H9 (cell line): ENCODE measurements around the gene TH. TPM values are rescaled to one million over a fixed set of nuclear protein-coding genes. Genes with fewer than 3 reads are reported as not detected.

Experiments used
- DNase-seq: peaks from one replicate; pipeline ENCODE4 v3.0.0-alpha.2; 2017
- H2AFZ ChIP-seq: one replicate; pipeline ENCODE4 v1.6.1; 2013; ENCODE audit warnings: mild to moderate bottlenecking, low read length, control low read depth, moderate library complexity
- H2AK5ac ChIP-seq: 2 replicates; pipeline ENCODE4 v1.6.1; 2013; ENCODE audit warnings: low read length, control low read depth, mixed read lengths; ENCODE audit not compliant: insufficient read length
- H2BK120ac ChIP-seq: one replicate; pipeline ENCODE4 v1.6.1; 2013; ENCODE audit warnings: low read depth, mild to moderate bottlenecking, low read length, control low read depth, inconsistent platforms; ENCODE audit not compliant: poor library complexity, severe bottlenecking
- H2BK12ac ChIP-seq: 2 replicates; pipeline ENCODE4 v1.6.1; 2013; ENCODE audit warnings: low read length, control low read depth, mixed read lengths, low read depth; ENCODE audit not compliant: insufficient read length
- H2BK15ac ChIP-seq: 2 replicates; pipeline ENCODE4 v1.6.1; 2013; ENCODE audit warnings: low read depth, low read length, control low read depth
- H2BK20ac ChIP-seq: one replicate; pipeline ENCODE4 v1.6.1; 2013; ENCODE audit warnings: low read depth, mild to moderate bottlenecking, low read length, control low read depth, inconsistent platforms; ENCODE audit not compliant: poor library complexity, severe bottlenecking
- H2BK5ac ChIP-seq: 2 replicates; pipeline ENCODE4 v1.6.1; 2013; ENCODE audit warnings: low read length, control low read depth, mixed read lengths; ENCODE audit not compliant: insufficient read length
- H3K14ac ChIP-seq: 2 replicates; pipeline ENCODE4 v1.6.1; 2013; ENCODE audit warnings: low read length, control low read depth; ENCODE audit not compliant: insufficient read depth
- H3K18ac ChIP-seq: 2 replicates; pipeline ENCODE4 v1.6.1; 2013; ENCODE audit warnings: low read depth, mild to moderate bottlenecking, mixed read lengths, low read length, control low read depth; ENCODE audit not compliant: insufficient read length
- H3K23ac ChIP-seq: 2 replicates; pipeline ENCODE4 v1.6.1; 2013; ENCODE audit warnings: low read length, control low read depth, mixed read lengths, low read depth; ENCODE audit not compliant: insufficient read length
- H3K23me2 ChIP-seq: 2 replicates; pipeline ENCODE4 v1.6.1; 2013; ENCODE audit warnings: low read depth, mild to moderate bottlenecking, mixed read lengths, low read length, control low read depth; ENCODE audit not compliant: insufficient read length, poor library complexity, severe bottlenecking
- H3K27ac ChIP-seq: 2 replicates; pipeline ENCODE4 v1.5.1; 2013; ENCODE audit warnings: low read length, control low read depth, mixed read lengths, low read depth; ENCODE audit not compliant: insufficient read length
- H3K27me3 ChIP-seq: 2 replicates; pipeline ENCODE4 v1.6.1; 2013; ENCODE audit warnings: low read length, control low read depth, inconsistent platforms; ENCODE audit not compliant: insufficient read depth
- H3K4ac ChIP-seq: 2 replicates; pipeline ENCODE4 v1.6.1; 2013; ENCODE audit warnings: low read depth, mild to moderate bottlenecking, control low read depth, inconsistent platforms, low read length, moderate library complexity
- H3K4me1 ChIP-seq: 2 replicates; pipeline ENCODE4 v1.6.1; 2013; ENCODE audit warnings: low read length, control low read depth, inconsistent platforms; ENCODE audit not compliant: insufficient read depth
- H3K4me2 ChIP-seq: 2 replicates; pipeline ENCODE4 v1.6.1; 2013; ENCODE audit warnings: low read length, control low read depth, mixed read lengths; ENCODE audit not compliant: insufficient read length, insufficient read depth
- H3K56ac ChIP-seq: 2 replicates; pipeline ENCODE4 v1.6.1; 2013; ENCODE audit warnings: low read depth, mild to moderate bottlenecking, mixed read lengths, low read length, control low read depth; ENCODE audit not compliant: insufficient read length
- H3K79me1 ChIP-seq: 2 replicates; pipeline ENCODE4 v1.6.1; 2013; ENCODE audit warnings: low read depth, mild to moderate bottlenecking, moderate library complexity, low read length, control low read depth, inconsistent platforms; ENCODE audit not compliant: insufficient read depth, poor library complexity, severe bottlenecking
- H3K79me2 ChIP-seq: 2 replicates; pipeline ENCODE4 v1.6.1; 2013; ENCODE audit warnings: low read length, control low read depth, inconsistent platforms; ENCODE audit not compliant: insufficient read depth
- H3K9ac ChIP-seq: 2 replicates; pipeline ENCODE4 v1.6.1; 2013; ENCODE audit warnings: low read length, control low read depth, mixed read lengths; ENCODE audit not compliant: insufficient read length; ENCODE audit errors: extremely low read depth
- H3K9me3 ChIP-seq: one replicate; pipeline ENCODE4 v1.6.1; 2013; ENCODE audit warnings: low read depth, low read length, inconsistent platforms; ENCODE audit not compliant: control insufficient read depth
- H3T11ph ChIP-seq: one replicate; pipeline ENCODE4 v1.6.1; 2013; ENCODE audit warnings: mild to moderate bottlenecking, low read length, control low read depth, inconsistent platforms
- H4K20me1 ChIP-seq: one replicate; pipeline ENCODE4 v1.6.1; 2013; ENCODE audit not compliant: control insufficient read depth, insufficient read length, insufficient read depth
- H4K5ac ChIP-seq: 2 replicates; pipeline ENCODE4 v1.6.1; 2013; ENCODE audit warnings: low read depth, mild to moderate bottlenecking, mixed read lengths, low read length, control low read depth; ENCODE audit not compliant: insufficient read length
- H4K8ac ChIP-seq: replicated peaks from 2 replicates; pipeline ENCODE4 v1.6.1; 2013; ENCODE audit warnings: low read length, control low read depth, mixed read lengths, low read depth; ENCODE audit not compliant: insufficient read length
- H4K91ac ChIP-seq: 2 replicates; pipeline ENCODE4 v1.6.1; 2013; ENCODE audit warnings: low read depth, mild to moderate bottlenecking, moderate library complexity, mixed read lengths, low read length, control low read depth; ENCODE audit not compliant: insufficient read length
- H3K27ac Mint-ChIP-seq, 3 experiments: 2 replicates in 2 of 3; 3 replicates in 1 of 3; pipeline ENCODE4 v1.8.0; 2020 to 2021; ENCODE audit warnings: mixed read lengths in 3 of 3, mild to moderate bottlenecking in 1 of 3, moderate library complexity in 1 of 3
- H3K27me3 Mint-ChIP-seq: 2 replicates; pipeline ENCODE4 v1.8.0; 2021; ENCODE audit warnings: low read depth, mild to moderate bottlenecking, moderate library complexity, mixed read lengths
- H3K36me3 Mint-ChIP-seq, 3 experiments: 2 replicates in 2 of 3; 3 replicates in 1 of 3; pipeline ENCODE4 v1.8.0; 2020 to 2021; ENCODE audit warnings: low read depth in 3 of 3, mixed read lengths in 3 of 3; ENCODE audit not compliant: insufficient read depth in 1 of 3
- H3K4me1 Mint-ChIP-seq, 2 experiments: 2 replicates each; pipeline ENCODE4 v1.8.0; 2020; ENCODE audit warnings: mixed read lengths in 2 of 2
- H3K4me3 Mint-ChIP-seq, 2 experiments: 2 replicates in 1 of 2; 3 replicates in 1 of 2; pipeline ENCODE4 v1.8.0; 2020 to 2021; ENCODE audit warnings: mild to moderate bottlenecking in 2 of 2, mixed read lengths in 2 of 2, moderate library complexity in 1 of 2
- H3K9me3 Mint-ChIP-seq, 2 experiments: 2 replicates in 1 of 2; 3 replicates in 1 of 2; pipeline ENCODE4 v1.8.0; 2020; ENCODE audit warnings: mild to moderate bottlenecking in 2 of 2, mixed read lengths in 2 of 2, moderate library complexity in 1 of 2
- CTCF ChIP-seq: fragments of 200-600 bp; sonication (generic); conservative IDR thresholded peaks from 3 replicates; pipeline ENCODE4 v1.8.0; 2021; ENCODE audit warnings: antibody characterized with exemption, mild to moderate bottlenecking
- WGBS: extraction: QIAGEN DNeasy Blood & Tissue Kit; methylation state at CpG from one replicate; pipeline ENCODE4 v1.1.7; 2013; ENCODE audit warnings: missing lambda C conversion rate, low lambda C conversion rate, mixed read lengths; ENCODE audit not compliant: insufficient read length; ENCODE audit errors: extremely low coverage; 5-methylcytosine and 5-hydroxymethylcytosine counted together
- total RNA-seq: library from RNA; stranded (reverse); gene quantifications from 2 replicates; pipeline ENCODE4 v1.2.1, GENCODE V29; 2021

The TH gene
- total RNA-seq, 1 experiment from 2014 or later, result not detected

DNA sequence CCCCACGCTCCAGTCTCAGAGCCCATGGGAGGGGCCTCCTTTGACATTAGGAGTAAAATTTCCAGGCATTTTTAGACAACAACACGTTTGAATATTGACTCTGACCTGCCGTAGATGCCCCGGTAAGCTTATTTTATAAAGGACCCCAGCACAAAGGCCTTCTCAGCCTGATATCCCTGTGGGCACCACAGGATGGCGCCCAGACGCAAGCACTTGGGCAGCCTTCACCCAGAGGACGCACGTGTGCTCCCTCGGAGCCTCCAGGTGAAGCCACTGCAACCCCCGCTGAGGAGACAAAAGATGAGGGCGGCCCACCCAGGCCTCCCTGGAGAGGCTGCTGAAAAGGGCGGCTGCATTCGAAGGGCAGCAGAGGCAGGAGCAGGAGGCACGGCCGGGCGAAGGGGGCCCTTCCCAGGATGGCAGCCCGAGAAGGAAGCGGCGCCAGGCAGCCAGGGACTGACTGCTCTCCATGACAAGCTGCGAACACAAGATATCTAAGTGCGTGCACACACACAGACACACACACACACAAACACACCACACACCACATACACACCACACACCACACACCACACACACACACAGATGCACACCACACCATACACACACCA is 15.2 kb upstream of the TH start:
- no peak overlapping the region for H3K4ac ChIP-seq
- H2BK120ac ChIP-seq, result no peak overlapping the region
- no peak overlapping the region for H3K18ac ChIP-seq
- H4K5ac ChIP-seq, result no peak overlapping the region
- no peak overlapping the region for H2BK15ac ChIP-seq
- Mint-ChIP-seq H3K4me1 (peaks cover 0 to 5% of the 10 kb centered on the region in 2 experiments; a peak in 1 of 4 replicates), H3K27me3 (peaks cover 39% of the 10 kb centered on the region), H3K9me3 (no peaks in the 10 kb centered on the region), H3K4me3 (no peak overlapping the region), H3K27ac (no peak overlapping the region; a peak in 1 of 7 replicates), H3K36me3 (no peaks in the 10 kb centered on the region)
- H2AFZ ChIP-seq, result no peak overlapping the region
- no peak overlapping the region for H3K14ac ChIP-seq
- H3K27ac ChIP-seq, result no peak overlapping the region
- H3K27me3 ChIP-seq, result no peaks in the 10 kb centered on the region; the same call in 1 of the 2 replicates
- no peak overlapping the region for H3K4me2 ChIP-seq
- peak; percentile 73 for DNase-seq
- no peak overlapping the region for H4K8ac ChIP-seq
- no peaks in the 10 kb centered on the region for H4K20me1 ChIP-seq
- H3K79me1 ChIP-seq, result no peaks in the 10 kb centered on the region
- no peak overlapping the region for H2BK12ac ChIP-seq
- H4K91ac ChIP-seq, result no peak overlapping the region
- H3T11ph ChIP-seq, result no peak overlapping the region
- WGBS, result no CpG with 5 or more reads among the region's 21 CpGs
- no peaks in the 10 kb centered on the region for H3K79me2 ChIP-seq
- no peaks in the 10 kb centered on the region for H3K9me3 ChIP-seq
- H3K56ac ChIP-seq, result no peak overlapping the region
- H2BK20ac ChIP-seq, result no peak overlapping the region
- H3K23me2 ChIP-seq, result no peaks in the 10 kb centered on the region
- H3K4me1 ChIP-seq, result no peaks in the 10 kb centered on the region
- no peak overlapping the region for H3K23ac ChIP-seq
- TF ChIP-seq CTCF, result peak; percentile 74
- H3K9ac ChIP-seq, result no peak overlapping the region
- H2BK5ac ChIP-seq, result no peak overlapping the region
- no peak overlapping the region for H2AK5ac ChIP-seq
